K562 (cell line): ENCODE data around the gene CBLC. TPM values are rescaled to one million over a fixed set of nuclear protein-coding genes. Genes with fewer than 3 reads are reported as not detected.

ENCODE experiments used
- ATAC-seq: fragments of 200-7000 bp; cut with Tn5 transposase; 3 replicates; pipeline ENCODE4 v1.9.1; 2020; ENCODE audit warnings: moderate library complexity
- BruUV-seq: library from RNA; stranded (reverse); fragments of 400-500 nt; replicated peaks from 2 replicates; lab custom pipeline; 2021; lab: Mats Ljungman, UMichigan
- CTCF ChIA-PET: fragments of 300-600 bp; formaldehyde crosslinking; extraction: SDS; loops from one replicate; lab custom pipeline; 2021; ENCODE audit warnings: low intra/inter-chr PET ratio; lab: Yijun Ruan, JAX
- POLR2A ChIA-PET: fragments of 300-600, 350-650 bp; sonication (Branson Sonifier 250); formaldehyde crosslinking; extraction: SDS; loops from one replicate; lab custom pipeline; 2021; ENCODE audit warnings: antibody characterized with exemption, inconsistent platforms; lab: Yijun Ruan, JAX
- DNase-seq, 4 experiments: peaks; one replicate each; pipeline versions ENCODE4 v3.0.0 to v3.0.0-alpha.2; 2011 to 2018; ENCODE audit warnings: low spot score in 3 of 4, mixed read lengths in 3 of 4; ENCODE audit errors: extremely low read depth in 1 of 4
- FAIRE-seq: peaks from 2 replicates; lab custom pipeline; 2011; peaks lifted over from hg19 to GRCh38; lab: Jason Lieb, UNC
- H2AFZ ChIP-seq: 2 replicates; pipeline ENCODE4 v1.6.0; 2011; ENCODE audit warnings: low read depth, low read length, control low read depth, inconsistent platforms
- H3K27ac ChIP-seq: fragments of 200-600 bp; 3 replicates; pipeline ENCODE4 v1.8.0; 2011; ENCODE audit warnings: low read depth, mild to moderate bottlenecking, control low read depth, inconsistent platforms, low read length, moderate library complexity, mixed read lengths; ENCODE audit errors: extremely low read depth
- H3K27me3 ChIP-seq, 2 experiments: fragments of 300-600 bp in 1 of 2; 2 replicates in 1 of 2; 3 replicates in 1 of 2; pipeline versions ENCODE4 v1.6.0 to v1.8.0; 2011; ENCODE audit warnings: inconsistent platforms in 2 of 2, low read length in 2 of 2, mild to moderate bottlenecking in 1 of 2, mixed read lengths in 1 of 2, moderate library complexity in 1 of 2; ENCODE audit not compliant: control insufficient read depth in 2 of 2, insufficient read depth in 2 of 2
- H3K36me3 ChIP-seq: fragments of 300-600 bp; 3 replicates; pipeline ENCODE4 v1.8.0; 2011; ENCODE audit warnings: mild to moderate bottlenecking, low read length, inconsistent platforms; ENCODE audit not compliant: control insufficient read depth, insufficient read depth
- H3K4me1 ChIP-seq, 2 experiments: fragments of 200-600 bp in 1 of 2; replicated peaks in 1 of 2; 2 replicates in 1 of 2; 3 replicates in 1 of 2; pipeline versions ENCODE4 v1.5.1 to v1.8.0; 2011; ENCODE audit warnings: inconsistent platforms in 2 of 2, low read length in 2 of 2, mild to moderate bottlenecking in 1 of 2, mixed read lengths in 1 of 2, moderate library complexity in 1 of 2; ENCODE audit not compliant: control insufficient read depth in 2 of 2, insufficient read depth in 2 of 2
- H3K4me2 ChIP-seq: 2 replicates; pipeline ENCODE4 v1.6.1; 2011; ENCODE audit warnings: low read length, control low read depth, inconsistent platforms, mixed read lengths; ENCODE audit not compliant: insufficient read depth
- H3K4me3 ChIP-seq: fragments of 200-600 bp; sonication (generic), shearing (Covaris generic); 2 replicates; pipeline ENCODE4 v1.5.1; 2016; ENCODE audit warnings: control low read depth, inconsistent platforms
- H3K79me2 ChIP-seq: fragments of 200-600 bp; 3 replicates; pipeline ENCODE4 v1.8.0; 2011; ENCODE audit warnings: low read length, inconsistent platforms; ENCODE audit not compliant: control insufficient read depth, insufficient read depth
- H3K9ac ChIP-seq, 2 experiments: 2 replicates each; pipeline versions ENCODE4 v1.6.0 to v1.6.1; 2011; ENCODE audit warnings: low read depth in 2 of 2, low read length in 2 of 2, control low read depth in 1 of 2, inconsistent platforms in 1 of 2, mild to moderate bottlenecking in 1 of 2, mixed read lengths in 1 of 2; ENCODE audit not compliant: insufficient read depth in 1 of 2
- H3K9me1 ChIP-seq: one replicate; pipeline ENCODE4 v1.6.0; 2011; ENCODE audit warnings: inconsistent platforms, mild to moderate bottlenecking, low read length, moderate library complexity; ENCODE audit not compliant: control insufficient read depth, insufficient read depth
- H3K9me3 ChIP-seq: replicated peaks from 2 replicates; pipeline ENCODE4 v1.5.1; 2011; ENCODE audit warnings: low read depth, low read length, inconsistent platforms; ENCODE audit not compliant: control insufficient read depth, insufficient read depth
- H4K20me1 ChIP-seq: replicated peaks from 2 replicates; pipeline ENCODE4 v1.6.1; 2011; ENCODE audit warnings: low read length, inconsistent platforms, mixed read lengths; ENCODE audit not compliant: control insufficient read depth, insufficient read depth
- ARID2 ChIP-seq: fragments of 450-650 bp; IDR thresholded peaks from 2 replicates; pipeline ENCODE4 v1.6.1; 2017; ENCODE audit warnings: antibody characterized with exemption, mild to moderate bottlenecking
- BCOR ChIP-seq: fragments of 450-650 bp; IDR thresholded peaks from 2 replicates; pipeline ENCODE4 v1.6.1; 2016
- E2F3 ChIP-seq: fragments of 250-450 bp; sonication (Bioruptor Pico); IDR thresholded peaks from 2 replicates; pipeline ENCODE4 v1.4.0; 2020; ENCODE audit warnings: mild to moderate bottlenecking
- ESRRA ChIP-seq: fragments of 450-650 bp; IDR thresholded peaks from 2 replicates; pipeline ENCODE4 v1.6.1; 2014; ENCODE audit warnings: low read depth, mild to moderate bottlenecking, moderate library complexity, borderline replicate concordance
- GATAD2A ChIP-seq: fragments of 450-650 bp; IDR thresholded peaks from 2 replicates; pipeline ENCODE4 v1.6.1; 2017
- GTF2E2 ChIP-seq: fragments of 200-800 bp; sonication (Bioruptor generic); IDR thresholded peaks from 2 replicates; pipeline ENCODE4 v1.6.1; 2016; ENCODE audit warnings: missing genetic modification characterization, missing compliant biosample characterization
- HDAC6 ChIP-seq: IDR thresholded peaks from 2 replicates; pipeline ENCODE4 v1.6.1; 2012; ENCODE audit warnings: low read depth, mild to moderate bottlenecking, control low read depth, inconsistent platforms, low read length, moderate library complexity
- JUNB ChIP-seq: fragments of 450-650 bp; formaldehyde crosslinking; conservative IDR thresholded peaks from 2 replicates; pipeline ENCODE4 v1.4.0; 2020; ENCODE audit warnings: mild to moderate bottlenecking
- KDM1A ChIP-seq, 2 experiments: fragments of 450-650 bp; IDR thresholded peaks; 2 replicates each; pipeline ENCODE4 v1.6.1; 2016; ENCODE audit warnings: mild to moderate bottlenecking in 2 of 2
- NR2C2 ChIP-seq, 2 experiments: fragments of 200-800 bp in 1 of 2; sonication (Bioruptor generic) in 1 of 2; sonication (generic) in 1 of 2; formaldehyde crosslinking in 1 of 2; IDR thresholded peaks; 2 replicates each; pipeline versions ENCODE4 v1.6.1 to v1.8.0; 2016 to 2022; ENCODE audit warnings: mild to moderate bottlenecking in 1 of 2, missing compliant biosample characterization in 1 of 2, missing genetic modification characterization in 1 of 2, missing genetic modification reagents in 1 of 2
- RBFOX2 ChIP-seq: fragments of 200-400 bp; formaldehyde crosslinking; IDR thresholded peaks from 2 replicates; pipeline ENCODE4 v1.6.1; 2017; ENCODE audit warnings: low read depth, mild to moderate bottlenecking, low read length, moderate library complexity
- RBM39 ChIP-seq: fragments of 200-400 bp; formaldehyde crosslinking; optimal IDR thresholded peaks from 2 replicates; pipeline ENCODE3; 2018; ENCODE audit warnings: low read depth, low read length
- SLC30A9 ChIP-seq: fragments of 250-450 bp; sonication (Bioruptor Pico); IDR thresholded peaks from 2 replicates; pipeline ENCODE4 v1.8.0; 2022; ENCODE audit warnings: mild to moderate bottlenecking, moderate library complexity
- SRSF9 ChIP-seq: fragments of 200-400 bp; formaldehyde crosslinking; IDR thresholded peaks from 2 replicates; pipeline ENCODE4 v1.6.1; 2017; ENCODE audit warnings: low read depth, low read length, borderline replicate concordance
- U2AF2 ChIP-seq: fragments of 200-400 bp; formaldehyde crosslinking; optimal IDR thresholded peaks from 2 replicates; pipeline ENCODE3; 2017; ENCODE audit warnings: low read depth, mild to moderate bottlenecking, low read length
- ZFP36 ChIP-seq: fragments of 150-350 bp; IDR thresholded peaks from 2 replicates; pipeline ENCODE4 v1.6.1; 2018; ENCODE audit warnings: low read length, low read depth; ENCODE audit not compliant: partially characterized antibody
- ZNF184 ChIP-seq: sonication (generic); formaldehyde crosslinking; IDR thresholded peaks from 2 replicates; pipeline ENCODE4 v1.5.0; 2020; ENCODE audit warnings: missing genetic modification reagents
- ZNF280B ChIP-seq: fragments of 250-450 bp; sonication (Bioruptor Pico); IDR thresholded peaks from 2 replicates; pipeline ENCODE4 v1.5.1; 2021; ENCODE audit warnings: mild to moderate bottlenecking
- ZNF347 ChIP-seq: fragments of 450-650 bp; formaldehyde crosslinking; IDR thresholded peaks from 2 replicates; pipeline ENCODE4 v1.4.0; 2020; ENCODE audit warnings: low read depth, mild to moderate bottlenecking, moderate library complexity
- ZNF354B ChIP-seq: fragments of 250-450 bp; sonication (Bioruptor Pico); IDR thresholded peaks from 2 replicates; pipeline ENCODE4 v1.4.0; 2020
- ZNF584 ChIP-seq: fragments of 200-800 bp; sonication (Bioruptor generic); IDR thresholded peaks from 2 replicates; pipeline ENCODE4 v1.6.1; 2016; ENCODE audit warnings: low read depth, mild to moderate bottlenecking, missing genetic modification characterization, missing compliant biosample characterization
- ZNF668 ChIP-seq: fragments of 250-450 bp; sonication (Bioruptor Pico); IDR thresholded peaks from 2 replicates; pipeline ENCODE4 v1.8.0; 2022; ENCODE audit warnings: mild to moderate bottlenecking, inconsistent platforms
- ZNF695 ChIP-seq: fragments of 450-650 bp; formaldehyde crosslinking; IDR thresholded peaks from 2 replicates; pipeline ENCODE4 v1.4.0; 2020; ENCODE audit warnings: mild to moderate bottlenecking, moderate library complexity
- ZNF785 ChIP-seq: fragments of 250-450 bp; sonication (Bioruptor Pico); IDR thresholded peaks from 2 replicates; pipeline ENCODE4 v1.4.0; 2020; ENCODE audit warnings: mild to moderate bottlenecking
- ZSCAN32 ChIP-seq: fragments of 450-650 bp; formaldehyde crosslinking; IDR thresholded peaks from 2 replicates; pipeline ENCODE4 v1.4.0; 2020; ENCODE audit warnings: mild to moderate bottlenecking, moderate library complexity
- WGBS: fragments of 100-300 bp; shearing (Covaris generic); methylation state at CpG from one replicate; pipeline ENCODE4 v1.1.6; 2016; ENCODE audit warnings: low coverage, mixed read lengths; ENCODE audit not compliant: insufficient coverage; ENCODE audit errors: missing lambda C conversion rate; 5-methylcytosine and 5-hydroxymethylcytosine counted together
- in situ Hi-C: fragments of 300-500 bp; cut with MboI; formaldehyde crosslinking; loops from 4 replicates; pipeline ENCODE4 v1.15.0; 2018; ENCODE audit warnings: inconsistent platforms, mixed read lengths
- intact Hi-C: fragments of 100-400 bp; cut with micrococcal nuclease; formaldehyde crosslinking; loops from 2 replicates; pipeline ENCODE4 v1.14.2; 2022
- polyA plus RNA-seq, 8 experiments: library from polyadenylated mRNA; depleted of rRNA in 4 of 8; stranded (reverse) in 5 of 8; unstranded in 3 of 8; fragments of >200 nt; fragmentation: Nextera tagmentation in 2 of 8; fragmentation: Illumina TruSeq in 1 of 8; extraction: Ambion mirVana in 2 of 8; extraction: Trizol in 1 of 8; gene quantifications; 2 replicates each; pipeline versions ENCODE4 v1.2.1 to v1.2.3, GENCODE V29; 2011 to 2014; ENCODE audit warnings: inconsistent platforms in 1 of 8, missing spikeins in 1 of 8
- total RNA-seq, 7 experiments: library from RNA; depleted of rRNA in 6 of 7; stranded (reverse); fragments of >200 nt in 6 of 7; fragmentation: Illumina TruSeq in 2 of 7; extraction: Trizol in 2 of 7; gene quantifications; 2 replicates each; pipeline versions ENCODE4 v1.2.1 to v1.2.3, GENCODE V29; 2011 to 2021; ENCODE audit warnings: low replicate concordance in 1 of 7
- TF ChIP-seq, protein P1 (sequence below): fragments of 250-450 bp; sonication (Bioruptor Pico); IDR thresholded peaks from 2 replicates; pipeline ENCODE4 v1.8.0; 2022; ENCODE audit warnings: moderate library complexity, mild to moderate bottlenecking, inconsistent platforms

Gene CBLC
- total and polyA plus RNA-seq, 9 of the 15 experiments (the other 6 are each of a cell fraction or from before 2014, with no cell fraction given) = 0.09 TPM; not detected in 8

DNA sequence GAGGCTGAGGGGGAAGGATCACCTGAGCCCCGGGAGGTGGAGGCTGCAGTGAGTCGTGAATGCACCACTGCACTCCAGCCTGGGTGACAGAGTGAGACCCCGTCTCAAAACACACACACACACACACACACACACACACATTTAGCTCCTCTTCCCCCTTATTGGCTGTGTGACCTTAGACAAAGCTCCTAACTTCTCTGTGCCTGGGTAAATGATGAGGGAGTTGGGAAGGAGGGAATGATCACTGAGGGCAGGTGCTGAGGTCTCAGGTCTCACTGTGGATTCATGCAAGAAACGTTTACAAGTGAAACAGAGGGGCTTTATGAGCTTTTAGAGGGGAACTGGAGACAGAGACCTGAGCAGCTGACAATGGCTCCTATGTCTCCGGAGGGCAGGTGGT, 46.1 kb upstream of the CBLC start:
- Histone ChIP-seq H3K9me1 (no peaks in the 10 kb centered on the region), H3K4me1 (no peaks in the 10 kb centered on the region; a peak in 1 of 5 replicates), H3K4me2 (no peak overlapping the region), H2AFZ (no peak overlapping the region), H3K27ac (no peak overlapping the region), H3K9ac (no peak overlapping the region), H3K36me3 (no peaks in the 10 kb centered on the region), H3K4me3 (no peak overlapping the region), H3K9me3 (no peaks in the 10 kb centered on the region), H3K79me2 (no peaks in the 10 kb centered on the region), H4K20me1 (no peaks in the 10 kb centered on the region), H3K27me3 (no peaks in the 10 kb centered on the region)
- in situ Hi-C loops = no loop called here
- 15% methylated on average over 5 of the region's 5 CpGs for WGBS
- no peak for FAIRE-seq
- POLR2A ChIA-PET = interaction anchor here (0.5 to 1.7 kb wide), 4 partner anchors 40 to 1252 kb away, joined by 3 to 5 read pairs (median 3); partner anchors contain the start of gene CLASRP
- no peak for DNase-seq
- no peak for ATAC-seq
- CTCF ChIA-PET = no interaction called here
- BruUV-seq = no TSS peak
- intact Hi-C loops = no loop called here
- TF ChIP-seq ZNF347 (no peak), ZNF785 (CRISPR knock-in tag) (no peak), RBM39 (no peak), ZNF184 (CRISPR knock-in tag) (no peak), BCOR (peak; percentile 81), GATAD2A (no peak), SLC30A9 (CRISPR knock-in tag) (no peak), ESRRA (no peak), KDM1A (IDR thresholded peaks at IDR 0.05) (peak; percentile 11 to 53; a peak in 1 of 4 replicates), GTF2E2 (tag) (no peak), U2AF2 (no peak), ZNF695 (no peak), ZNF280B (CRISPR knock-in tag) (no peak), SRSF9 (no peak), ARID2 (no peak), E2F3 (CRISPR knock-in tag) (no peak), ZNF584 (CRISPR knock-in tag) (no peak), NR2C2 (CRISPR knock-in tag; IDR thresholded peaks at IDR 0.05) (no peak), NR2C2 (tag; IDR thresholded peaks at IDR 0.05) (no peak), ZNF668 (CRISPR knock-in tag) (no peak), HDAC6 (no peak), ZFP36 (peak; percentile 64), ZNF354B (no peak), RBFOX2 (no peak), ZSCAN32 (CRISPR knock-in tag) (no peak), JUNB (CRISPR knock-in tag) (no peak)
- TF ChIP-seq, protein P1, sequence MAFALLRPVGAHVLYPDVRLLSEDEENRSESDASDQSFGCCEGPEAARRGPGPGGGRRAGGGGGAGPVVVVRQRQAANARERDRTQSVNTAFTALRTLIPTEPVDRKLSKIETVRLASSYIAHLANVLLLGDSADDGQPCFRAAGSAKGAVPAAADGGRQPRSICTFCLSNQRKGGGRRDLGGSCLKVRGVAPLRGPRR = no peak
